Measurements from ENCODE around the gene PDE4D.

PDE4D gene

DNA sequence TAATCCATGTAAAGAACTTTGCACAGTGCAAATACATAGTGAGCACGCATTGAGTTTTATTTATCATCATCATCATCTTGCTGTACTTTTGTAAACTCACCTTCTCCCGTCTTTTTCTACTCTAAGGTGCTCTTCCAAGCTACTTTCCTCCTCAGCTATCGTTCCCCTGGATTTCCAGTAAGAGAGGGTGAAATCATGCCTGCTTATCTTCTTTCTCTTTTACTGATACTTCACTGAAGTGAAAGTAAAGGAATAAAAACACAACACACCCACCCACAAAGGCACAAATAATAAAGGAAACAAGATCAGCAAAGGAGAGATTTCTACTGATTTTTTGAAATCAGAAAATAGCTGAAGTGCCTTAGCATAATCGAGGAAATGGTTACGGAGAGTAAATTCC lies 800.8 kb downstream of the PDE4D start:
- no peaks in the 10 kb centered on the region for H3K4me1 ChIP-seq (ENCODE audit: control insufficient read depth in 2 of 2, insufficient read depth in 1 of 2, low read depth in 1 of 2, low read length in 2 of 2)
- no peak overlapping the region for H2BK120ac ChIP-seq (ENCODE audit: low read depth, low read length)
- no peak overlapping the region for H3K23ac ChIP-seq (ENCODE audit: low read depth, low read length, poor library complexity)
- H3K9me3 ChIP-seq (replicated peaks in 1 of 2; ENCODE audit: control insufficient read depth in 2 of 2, insufficient read depth in 1 of 2, low read depth in 1 of 2, low read length in 2 of 2): no peaks in the 10 kb centered on the region
- no peak overlapping the region for H3K18ac ChIP-seq (ENCODE audit: low read length)
- H3K27ac ChIP-seq (replicated peaks; ENCODE audit: low read length): no peak overlapping the region
- H2BK15ac ChIP-seq (ENCODE audit: low read length): no peak overlapping the region
- no peaks in the 10 kb centered on the region for H3K27me3 ChIP-seq (ENCODE audit: control insufficient read depth in 3 of 3, insufficient read depth in 3 of 3, low read depth in 1 of 3, low read length in 3 of 3)
- no peaks in the 10 kb centered on the region for H3K36me3 ChIP-seq (replicated peaks in 1 of 2; ENCODE audit: control insufficient read depth in 2 of 2, insufficient read depth in 2 of 2, low read length in 2 of 2)
- H3K14ac ChIP-seq (ENCODE audit: low read length): no peak overlapping the region
- H3K4ac ChIP-seq (ENCODE audit: low read length): no peak overlapping the region
- H2AFZ ChIP-seq (ENCODE audit: low read length): no peak overlapping the region
- WGBS, 2 donors (ENCODE audit: extremely low coverage in 2 of 2, insufficient read length in 2 of 2, insufficient replicate concordance in 1 of 2): no CpG with 5 or more reads among the region's 5 CpGs
- no peak overlapping the region for H4K91ac ChIP-seq (ENCODE audit: low read depth, low read length, poor library complexity)
- no peak overlapping the region for H2BK5ac ChIP-seq (ENCODE audit: low read length)
- H3K79me1 ChIP-seq (ENCODE audit: low read depth, low read length): no peaks in the 10 kb centered on the region
- no peak overlapping the region for H3K9ac ChIP-seq (ENCODE audit: low read depth, low read length, poor library complexity)
- no peak overlapping the region for H2AK5ac ChIP-seq (ENCODE audit: low read depth, low read length)
- H3K4me2 ChIP-seq (ENCODE audit: insufficient read depth, low read length, poor library complexity, severe bottlenecking): no peak overlapping the region
- H2BK12ac ChIP-seq (ENCODE audit: low read length): no peak overlapping the region
- no peak overlapping the region for H3K4me3 ChIP-seq (ENCODE audit: low read length in 2 of 2)
- H4K8ac ChIP-seq (ENCODE audit: low read depth, low read length): no peak overlapping the region
- no peak for DNase-seq (ENCODE audit: low spot score)

DNA sequence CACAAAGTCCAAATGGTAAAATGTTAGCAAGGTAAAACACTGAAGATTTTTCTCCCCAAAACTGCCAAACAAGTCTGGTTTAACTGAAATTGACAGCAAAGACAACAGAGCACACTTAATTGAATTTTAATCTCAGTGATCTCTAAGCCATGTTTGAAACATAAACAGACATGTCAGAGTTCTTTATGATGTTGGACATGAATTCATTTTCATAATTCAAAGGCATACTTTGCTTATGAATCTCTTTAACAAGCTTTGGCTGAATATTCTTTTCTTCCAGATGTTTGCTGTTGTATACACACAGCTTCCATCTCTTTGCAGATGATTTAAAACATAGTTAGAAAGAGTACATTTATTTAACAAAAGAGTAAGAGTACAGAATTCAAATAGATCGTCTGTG lies 801.6 kb downstream of the PDE4D start:
- H3K4me1 ChIP-seq (ENCODE audit: control insufficient read depth in 2 of 2, insufficient read depth in 1 of 2, low read depth in 1 of 2, low read length in 2 of 2): no peaks in the 10 kb centered on the region
- no peak overlapping the region for H2BK120ac ChIP-seq (ENCODE audit: low read depth, low read length)
- H3K4me3 ChIP-seq (ENCODE audit: low read length in 2 of 2): no peak overlapping the region
- WGBS, 2 donors (ENCODE audit: extremely low coverage in 2 of 2, insufficient read length in 2 of 2, insufficient replicate concordance in 1 of 2): no CpG with 5 or more reads among the region's 1 CpG
- no peak overlapping the region for H3K4ac ChIP-seq (ENCODE audit: low read length)
- H3K9ac ChIP-seq (ENCODE audit: low read depth, low read length, poor library complexity): no peak overlapping the region
- H3K4me2 ChIP-seq (ENCODE audit: insufficient read depth, low read length, poor library complexity, severe bottlenecking): no peak overlapping the region
- no peak for DNase-seq (ENCODE audit: low spot score)
- no peaks in the 10 kb centered on the region for H3K27me3 ChIP-seq (ENCODE audit: control insufficient read depth in 3 of 3, insufficient read depth in 3 of 3, low read depth in 1 of 3, low read length in 3 of 3)
- H3K23ac ChIP-seq (ENCODE audit: low read depth, low read length, poor library complexity): no peak overlapping the region
- no peaks in the 10 kb centered on the region for H3K79me1 ChIP-seq (ENCODE audit: low read depth, low read length)
- H2BK5ac ChIP-seq (ENCODE audit: low read length): no peak overlapping the region
- no peak overlapping the region for H4K91ac ChIP-seq (ENCODE audit: low read depth, low read length, poor library complexity)
- no peak overlapping the region for H3K14ac ChIP-seq (ENCODE audit: low read length)
- no peak overlapping the region for H2AFZ ChIP-seq (ENCODE audit: low read length)
- no peak overlapping the region for H2BK12ac ChIP-seq (ENCODE audit: low read length)
- H3K36me3 ChIP-seq (replicated peaks in 1 of 2; ENCODE audit: control insufficient read depth in 2 of 2, insufficient read depth in 2 of 2, low read length in 2 of 2): no peaks in the 10 kb centered on the region
- H2BK15ac ChIP-seq (ENCODE audit: low read length): no peak overlapping the region
- no peak overlapping the region for H3K18ac ChIP-seq (ENCODE audit: low read length)
- H3K27ac ChIP-seq (replicated peaks; ENCODE audit: low read length): no peak overlapping the region
- no peak overlapping the region for H4K8ac ChIP-seq (ENCODE audit: low read depth, low read length)
- no peak overlapping the region for H2AK5ac ChIP-seq (ENCODE audit: low read depth, low read length)
- H3K9me3 ChIP-seq (replicated peaks in 1 of 2; ENCODE audit: control insufficient read depth in 2 of 2, insufficient read depth in 1 of 2, low read depth in 1 of 2, low read length in 2 of 2): no peaks in the 10 kb centered on the region

- no peaks in the 10 kb centered on the region for H3K9me3 ChIP-seq (replicated peaks in 1 of 2; ENCODE audit: control insufficient read depth in 2 of 2, insufficient read depth in 1 of 2, low read depth in 1 of 2, low read length in 2 of 2)
- no peak for DNase-seq (ENCODE audit: low spot score)
- no peak overlapping the region for H2BK12ac ChIP-seq (ENCODE audit: low read length)
- no peaks in the 10 kb centered on the region for H3K79me1 ChIP-seq (ENCODE audit: low read depth, low read length)
- no peak overlapping the region for H3K4me3 ChIP-seq (ENCODE audit: low read length in 2 of 2)
- no peak overlapping the region for H3K18ac ChIP-seq (ENCODE audit: low read length)
- H3K27ac ChIP-seq (replicated peaks; ENCODE audit: low read length): no peak overlapping the region
- no peak overlapping the region for H3K14ac ChIP-seq (ENCODE audit: low read length)
- no peaks in the 10 kb centered on the region for H3K4me1 ChIP-seq (ENCODE audit: control insufficient read depth in 2 of 2, insufficient read depth in 1 of 2, low read depth in 1 of 2, low read length in 2 of 2)
- H3K9ac ChIP-seq (ENCODE audit: low read depth, low read length, poor library complexity): no peak overlapping the region
- no peak overlapping the region for H3K4me2 ChIP-seq (ENCODE audit: insufficient read depth, low read length, poor library complexity, severe bottlenecking)
- H3K23ac ChIP-seq (ENCODE audit: low read depth, low read length, poor library complexity): no peak overlapping the region
- H4K8ac ChIP-seq (ENCODE audit: low read depth, low read length): no peak overlapping the region
- H3K36me3 ChIP-seq (replicated peaks in 1 of 2; ENCODE audit: control insufficient read depth in 2 of 2, insufficient read depth in 2 of 2, low read length in 2 of 2): no peaks in the 10 kb centered on the region
- H4K91ac ChIP-seq (ENCODE audit: low read depth, low read length, poor library complexity): no peak overlapping the region
- no peaks in the 10 kb centered on the region for H3K27me3 ChIP-seq (ENCODE audit: control insufficient read depth in 3 of 3, insufficient read depth in 3 of 3, low read depth in 1 of 3, low read length in 3 of 3)
- no CpG with 5 or more reads among the region's 6 CpGs for WGBS, 2 donors (ENCODE audit: extremely low coverage in 2 of 2, insufficient read length in 2 of 2, insufficient replicate concordance in 1 of 2)
- no peak overlapping the region for H2AK5ac ChIP-seq (ENCODE audit: low read depth, low read length)
- no peak overlapping the region for H2BK5ac ChIP-seq (ENCODE audit: low read length)
- no peak overlapping the region for H2AFZ ChIP-seq (ENCODE audit: low read length)
- H2BK15ac ChIP-seq (ENCODE audit: low read length): no peak overlapping the region
- H3K4ac ChIP-seq (ENCODE audit: low read length): no peak overlapping the region
- no peak overlapping the region for H2BK120ac ChIP-seq (ENCODE audit: low read depth, low read length)
Measured at GRCh38 chr5:59090323-59090722, 803.2 kb downstream of the PDE4D start.

DNA sequence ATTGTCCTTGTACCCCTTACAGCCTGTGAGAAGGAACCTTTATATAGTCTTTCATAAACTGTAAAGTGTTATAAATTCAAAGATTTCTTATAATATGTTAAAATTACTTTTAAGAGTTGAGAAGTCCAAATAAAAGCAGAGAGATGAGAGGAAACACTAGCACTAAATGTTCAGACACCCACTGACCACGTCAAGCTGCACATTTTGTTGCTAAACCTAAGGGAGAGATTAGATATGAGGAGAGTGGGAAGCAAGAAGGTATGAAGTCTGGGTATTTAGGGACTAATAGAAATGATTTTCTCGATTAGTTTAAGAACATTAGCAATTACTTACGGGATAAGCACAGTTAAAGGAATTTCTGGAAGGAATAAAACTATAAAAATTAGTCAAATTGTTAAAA lies 803.8 kb downstream of the PDE4D start:
- DNase-seq (ENCODE audit: low spot score): no peak

More for the DNA sequence above, 803.8 kb downstream of the PDE4D start:
- Histone ChIP-seq H3K9me3 (replicated peaks in 1 of 2; ENCODE audit: control insufficient read depth in 2 of 2, insufficient read depth in 1 of 2, low read depth in 1 of 2, low read length in 2 of 2) (no peaks in the 10 kb centered on the region), H2BK120ac (ENCODE audit: low read depth, low read length) (no peak overlapping the region), H3K9ac (ENCODE audit: low read depth, low read length, poor library complexity) (no peak overlapping the region), H3K4ac (ENCODE audit: low read length) (no peak overlapping the region), H3K23ac (ENCODE audit: low read depth, low read length, poor library complexity) (no peak overlapping the region), H3K4me2 (ENCODE audit: insufficient read depth, low read length, poor library complexity, severe bottlenecking) (no peak overlapping the region), H3K79me1 (ENCODE audit: low read depth, low read length) (no peaks in the 10 kb centered on the region), H3K4me1 (ENCODE audit: control insufficient read depth in 2 of 2, insufficient read depth in 1 of 2, low read depth in 1 of 2, low read length in 2 of 2) (no peaks in the 10 kb centered on the region), H3K36me3 (replicated peaks in 1 of 2; ENCODE audit: control insufficient read depth in 2 of 2, insufficient read depth in 2 of 2, low read length in 2 of 2) (no peaks in the 10 kb centered on the region), H3K14ac (ENCODE audit: low read length) (no peak overlapping the region), H4K8ac (ENCODE audit: low read depth, low read length) (no peak overlapping the region), H3K18ac (ENCODE audit: low read length) (no peak overlapping the region), H2AFZ (ENCODE audit: low read length) (no peak overlapping the region), H3K27me3 (ENCODE audit: control insufficient read depth in 3 of 3, insufficient read depth in 3 of 3, low read depth in 1 of 3, low read length in 3 of 3) (no peaks in the 10 kb centered on the region), H2AK5ac (ENCODE audit: low read depth, low read length) (no peak overlapping the region), H4K91ac (ENCODE audit: low read depth, low read length, poor library complexity) (no peak overlapping the region), H3K27ac (replicated peaks; ENCODE audit: low read length) (no peak overlapping the region), H2BK15ac (ENCODE audit: low read length) (no peak overlapping the region), H2BK12ac (ENCODE audit: low read length) (no peak overlapping the region), H3K4me3 (ENCODE audit: low read length in 2 of 2) (no peak overlapping the region), H2BK5ac (ENCODE audit: low read length) (no peak overlapping the region)
- no CpG with 5 or more reads among the region's 3 CpGs for WGBS, 2 donors (ENCODE audit: extremely low coverage in 2 of 2, insufficient read length in 2 of 2, insufficient replicate concordance in 1 of 2)
